Fibroblast of upper back skin (primary cell): ENCODE data around the gene TMEM19.

Experiments used
- DNase-seq: peaks from one replicate; pipeline ENCODE4 v3.0.0-alpha.2; 2013

TMEM19 gene

GRCh38 chr12:71685914-71686657, at the start of gene TMEM19:
Gene TMEM19, plus strand, starts transcription at chr12:71686082. Its CDS starts 599 bp downstream, at chr12:71686681.
- DNase-seq: peak; percentile 89

GRCh38 chr12:71636704-71637115, 49.2 kb upstream of the TMEM19 start:
- DNase-seq: peak; percentile 67

GRCh38 chr12:71638499-71638898, 47.4 kb upstream of the TMEM19 start:
- no peak for DNase-seq

- no peak for DNase-seq
Observed at GRCh38 chr12:71639341-71639760, 46.5 kb upstream of the TMEM19 start.

- no peak for DNase-seq
Observed at GRCh38 chr12:71640316-71640715, 45.6 kb upstream of the TMEM19 start.

GRCh38 chr12:71641390-71641789, 44.5 kb upstream of the TMEM19 start:
- no peak for DNase-seq

- DNase-seq: no peak
Observed at GRCh38 chr12:71642264-71642663, 43.6 kb upstream of the TMEM19 start.

- DNase-seq: no peak
Observed at GRCh38 chr12:71645268-71645667, 40.6 kb upstream of the TMEM19 start.

- no peak for DNase-seq
Observed at GRCh38 chr12:71646512-71646911, 39.4 kb upstream of the TMEM19 start.

GRCh38 chr12:71648537-71648936, 37.3 kb upstream of the TMEM19 start:
- no peak for DNase-seq

GRCh38 chr12:71649401-71649800, 36.5 kb upstream of the TMEM19 start:
- DNase-seq: no peak

GRCh38 chr12:71652656-71653055, 33.2 kb upstream of the TMEM19 start:
- DNase-seq: peak; percentile 36

GRCh38 chr12:71653137-71653536, 32.7 kb upstream of the TMEM19 start:
- no peak for DNase-seq

- no peak for DNase-seq
Observed at GRCh38 chr12:71654200-71654599, 31.7 kb upstream of the TMEM19 start.

- no peak for DNase-seq
Observed at GRCh38 chr12:71655495-71655894, 30.4 kb upstream of the TMEM19 start.

- DNase-seq: no peak
Observed at GRCh38 chr12:71655907-71656306, 30.0 kb upstream of the TMEM19 start.

GRCh38 chr12:71656740-71657139, 29.1 kb upstream of the TMEM19 start:
- no peak for DNase-seq

GRCh38 chr12:71661977-71662530, 23.8 kb upstream of the TMEM19 start:
- peak; percentile 41 for DNase-seq

- DNase-seq: peak; percentile 51
Observed at GRCh38 chr12:71662849-71663560, 22.9 kb upstream of the TMEM19 start.

- DNase-seq: peak; percentile 100
Observed at GRCh38 chr12:71663561-71664410, 22.1 kb upstream of the TMEM19 start, which contains the start of the genes THAP2 and ZFC3H1. Gene THAP2, plus strand, starts transcription at chr12:71664301. Its CDS starts 209 bp downstream, at chr12:71664510. Gene ZFC3H1, minus strand, starts transcription at chr12:71663848. Its CDS starts 238 bp downstream, at chr12:71663610.

- peak; percentile 8 for DNase-seq
Observed at GRCh38 chr12:71664411-71665089, 21.3 kb upstream of the TMEM19 start.

GRCh38 chr12:71665090-71665463, 20.8 kb upstream of the TMEM19 start:
- no peak for DNase-seq
